IPS-NIHi7 (cell line): ENCODE data around the gene PCNX4.
A peak's percentile ranks its signal among the peaks of the same experiment; 100 is the strongest.

Source experiments
- DNase-seq: peaks from one replicate; pipeline ENCODE4 v3.0.0; 2012; ENCODE audit warnings: mixed read lengths; ENCODE audit errors: extremely low spot score

Gene PCNX4

DNA sequence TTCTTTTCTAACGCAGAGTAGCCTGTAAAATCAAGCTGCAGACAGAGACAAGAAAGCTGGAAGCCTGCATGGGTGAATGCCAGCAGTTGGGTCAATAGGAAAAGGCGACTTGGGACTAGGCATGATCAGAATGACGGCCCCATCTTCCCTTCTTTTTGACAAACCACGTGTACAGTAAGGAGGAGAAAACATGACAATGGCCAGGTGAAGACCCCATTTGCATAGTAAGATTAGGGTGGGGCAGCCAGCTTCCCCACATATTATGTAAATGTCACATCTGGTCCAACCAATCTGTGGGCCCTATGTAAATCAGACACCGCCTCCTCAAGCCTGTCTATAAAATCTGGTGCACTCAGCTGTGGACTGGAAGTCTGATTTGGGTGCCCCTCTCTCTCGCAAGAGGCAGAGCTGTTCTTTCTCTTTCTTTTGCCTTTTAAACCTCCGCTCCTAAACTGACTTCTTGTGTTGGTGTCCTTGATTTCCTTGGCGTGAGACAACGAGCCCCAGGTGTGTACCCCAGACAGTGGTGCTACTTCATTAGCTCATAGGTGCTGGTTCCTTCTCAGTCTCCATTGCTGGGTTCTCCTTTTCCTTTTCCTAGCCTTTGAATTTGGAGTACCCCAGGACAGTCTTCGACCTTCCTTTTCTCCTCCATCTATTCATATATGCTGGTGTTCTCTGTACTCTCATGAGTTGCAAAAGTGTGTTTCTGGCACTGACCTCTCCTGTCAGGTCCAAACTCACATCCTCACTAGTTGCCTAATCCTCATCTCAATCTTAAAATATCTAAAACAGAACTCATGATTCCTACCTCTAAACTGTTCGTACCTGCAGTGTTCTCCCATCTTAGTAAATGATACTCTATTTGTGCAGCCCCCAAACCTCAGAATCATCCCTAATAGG, 82.9 kb downstream of the PCNX4 start:
- no peak for DNase-seq

DNA sequence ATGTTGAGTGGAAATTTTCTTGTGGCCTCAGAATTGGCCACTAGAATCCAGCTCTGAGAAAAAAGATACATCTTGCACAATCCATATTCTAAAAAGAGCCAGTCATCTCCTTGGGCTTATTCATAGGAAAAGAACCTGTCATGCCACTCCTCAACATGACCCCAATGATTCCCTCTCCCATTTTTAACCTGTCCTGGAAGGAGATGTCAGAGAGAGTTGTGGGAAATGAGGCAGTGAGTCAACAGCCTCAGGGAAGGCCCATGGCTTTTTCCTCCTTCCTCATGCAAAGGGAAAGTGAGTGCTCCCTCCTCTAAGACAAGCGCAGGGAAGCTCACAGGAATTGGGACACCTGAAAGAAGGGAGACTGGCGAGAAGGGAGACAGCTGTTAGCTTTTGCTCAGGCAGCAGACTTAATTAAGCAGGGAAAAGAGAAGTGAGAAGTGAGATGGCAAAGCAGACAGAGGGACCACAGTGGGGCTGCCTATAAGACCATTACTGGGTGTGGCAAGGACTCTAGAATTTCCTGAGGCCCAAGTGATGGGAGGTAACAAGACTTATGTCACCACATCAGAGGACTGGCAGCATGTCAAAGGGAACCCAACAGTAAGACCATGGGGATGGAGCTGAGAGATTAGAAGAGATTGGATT, 83.7 kb downstream of the PCNX4 start:
- no peak for DNase-seq

DNA sequence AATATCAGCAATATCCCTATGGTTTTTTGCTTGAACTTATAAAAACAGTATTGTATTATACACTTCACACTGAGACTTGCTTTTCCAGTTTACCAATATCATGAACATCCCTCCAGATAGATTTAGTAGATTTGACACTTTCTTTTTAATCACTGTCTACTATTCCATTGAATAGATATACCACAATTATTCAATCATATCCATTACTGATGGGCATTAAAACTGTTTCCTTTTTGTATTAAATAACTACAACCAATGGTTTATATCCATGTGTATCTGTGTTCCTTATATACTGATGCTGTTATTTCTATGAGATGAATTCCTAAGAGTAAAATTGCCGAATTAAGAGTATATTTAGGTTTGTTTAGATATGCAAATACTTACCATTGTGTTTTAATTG, 86.4 kb downstream of the PCNX4 start:
- no peak for DNase-seq

DNA sequence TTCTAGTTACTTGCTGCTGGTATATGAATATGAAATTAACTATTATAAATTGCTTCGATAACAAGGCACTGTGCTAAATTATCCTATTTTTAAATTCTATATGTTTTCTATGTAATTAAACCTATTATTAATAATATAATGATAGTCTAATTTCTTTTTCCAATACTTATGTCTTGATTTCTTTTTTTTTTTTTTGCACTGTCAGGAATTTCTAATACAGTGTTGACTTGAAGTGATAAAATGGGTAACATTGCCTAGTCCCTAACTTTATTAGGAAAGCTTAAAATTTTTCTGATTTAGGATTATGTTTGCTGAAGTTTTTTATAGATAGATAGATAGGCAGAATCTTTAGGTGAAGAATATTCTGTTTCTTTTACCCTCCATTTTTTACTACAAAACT, 87.1 kb downstream of the PCNX4 start:
- DNase-seq = no peak

DNA sequence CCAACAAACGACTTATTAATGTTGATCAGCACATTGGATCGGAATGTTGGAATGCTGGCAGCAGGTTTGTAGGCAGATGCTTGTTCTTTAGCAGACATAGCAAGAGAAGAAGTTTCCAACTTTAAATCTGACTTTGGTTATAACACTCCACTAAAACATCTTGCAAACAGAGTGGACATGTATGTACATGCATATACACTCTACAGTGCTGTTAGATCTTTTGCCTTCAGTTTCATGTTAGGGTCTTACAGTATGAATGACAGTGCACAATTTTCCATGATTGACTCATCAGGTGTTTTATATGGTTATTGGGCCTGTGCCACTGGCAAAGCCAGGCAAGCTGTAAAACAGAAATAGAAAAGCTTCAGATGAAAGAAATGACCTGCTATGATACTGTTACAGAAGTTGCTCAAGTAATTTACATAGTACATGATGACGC, 87.7 kb downstream of the PCNX4 start:
- no peak for DNase-seq

DNA sequence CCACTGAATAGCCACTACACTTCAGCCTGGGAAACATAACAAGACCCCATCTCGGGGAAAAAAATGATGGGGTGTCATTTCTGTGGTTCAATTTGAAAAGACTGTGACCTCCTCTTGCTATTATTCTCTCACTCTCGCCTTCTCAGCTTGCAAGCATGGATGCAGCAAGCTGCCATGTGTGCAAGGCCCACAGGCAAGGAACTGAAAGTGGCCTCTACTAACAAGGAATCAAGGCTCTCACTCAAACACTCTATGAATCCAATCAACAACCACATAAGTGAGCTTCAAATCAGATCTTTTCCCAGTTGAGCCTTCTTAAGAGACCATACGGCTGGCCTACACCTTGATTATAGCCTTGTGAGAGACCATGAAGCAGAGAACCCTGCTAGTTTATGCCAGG, 91.4 kb downstream of the PCNX4 start:
- DNase-seq = no peak

DNA sequence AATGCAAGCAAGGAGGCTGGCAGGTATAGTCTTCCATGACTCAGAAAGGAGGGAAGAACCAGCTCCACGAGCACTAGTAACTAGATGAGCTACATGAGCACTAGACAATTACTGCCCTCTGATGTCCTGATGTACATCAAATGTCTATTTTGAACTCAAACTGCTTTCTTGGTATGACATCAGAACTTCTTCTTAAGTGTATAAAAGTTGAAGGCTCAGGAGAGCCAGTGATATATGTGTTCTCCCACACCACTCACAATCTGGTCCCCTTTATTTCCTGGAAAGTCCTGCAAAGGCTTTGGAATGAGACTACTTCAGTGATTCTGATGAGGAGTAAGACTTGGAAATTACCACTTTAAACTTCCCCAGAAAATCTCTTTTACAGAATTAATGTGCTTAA, 92.0 kb downstream of the PCNX4 start:
- no peak for DNase-seq

GRCh38 chr14:60184146-60184904, 92.6 kb downstream of the PCNX4 start:
- DNase-seq = no peak

GRCh38 chr14:60184905-60185555, 93.3 kb downstream of the PCNX4 start:
- no peak for DNase-seq

DNA sequence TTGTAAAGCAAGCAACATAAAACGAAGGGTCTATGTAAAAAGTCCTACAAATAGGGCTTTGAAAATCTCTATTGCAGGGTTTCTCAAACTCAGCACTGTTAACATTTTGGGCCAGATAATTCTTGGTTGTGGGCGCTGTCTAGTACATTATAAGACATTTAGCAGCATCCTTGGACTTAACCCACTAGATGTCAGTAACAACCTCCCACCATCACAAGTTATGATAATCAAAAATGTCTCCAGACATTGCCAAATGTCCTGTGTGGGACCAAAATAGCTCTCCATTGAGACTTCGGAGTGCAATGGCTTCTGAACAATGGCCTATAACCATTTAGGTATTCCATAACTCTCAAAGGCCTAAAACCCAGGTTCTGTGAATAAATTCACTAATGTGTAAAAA, 96.4 kb downstream of the PCNX4 start:
- no peak for DNase-seq

- DNase-seq = no peak
These were observed 97.0 kb downstream of the PCNX4 start for GRCh38 chr14:60188696-60189095.

GRCh38 chr14:60189923-60190840, 98.5 kb downstream of the PCNX4 start:
- no peak for DNase-seq

GRCh38 chr14:60195179-60195810, 103.6 kb downstream of the PCNX4 start:
- DNase-seq = peak; percentile 34

- no peak for DNase-seq
These were observed 104.6 kb downstream of the PCNX4 start for GRCh38 chr14:60196291-60196690.

GRCh38 chr14:60197629-60198303, 106.0 kb downstream of the PCNX4 start:
- DNase-seq = no peak

DNA sequence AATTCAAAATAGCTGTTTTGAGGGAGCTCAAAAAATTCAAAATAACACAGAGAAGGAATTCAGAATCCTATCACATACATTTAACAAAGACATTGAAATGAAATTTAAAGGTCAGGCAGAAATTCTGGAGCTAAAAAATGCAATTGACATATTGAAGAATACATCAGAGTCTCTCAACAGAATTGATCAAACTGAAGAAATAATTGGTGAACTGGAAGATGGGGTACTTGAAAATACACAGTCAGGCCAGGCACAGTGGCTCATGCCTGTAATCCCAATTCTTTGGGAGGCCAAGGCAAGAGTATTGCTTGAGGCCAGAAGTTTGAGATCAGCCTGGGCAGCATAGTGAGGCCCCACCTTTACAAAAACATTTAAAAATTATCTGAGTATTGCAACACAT, 107.6 kb downstream of the PCNX4 start:
- no peak for DNase-seq

DNA sequence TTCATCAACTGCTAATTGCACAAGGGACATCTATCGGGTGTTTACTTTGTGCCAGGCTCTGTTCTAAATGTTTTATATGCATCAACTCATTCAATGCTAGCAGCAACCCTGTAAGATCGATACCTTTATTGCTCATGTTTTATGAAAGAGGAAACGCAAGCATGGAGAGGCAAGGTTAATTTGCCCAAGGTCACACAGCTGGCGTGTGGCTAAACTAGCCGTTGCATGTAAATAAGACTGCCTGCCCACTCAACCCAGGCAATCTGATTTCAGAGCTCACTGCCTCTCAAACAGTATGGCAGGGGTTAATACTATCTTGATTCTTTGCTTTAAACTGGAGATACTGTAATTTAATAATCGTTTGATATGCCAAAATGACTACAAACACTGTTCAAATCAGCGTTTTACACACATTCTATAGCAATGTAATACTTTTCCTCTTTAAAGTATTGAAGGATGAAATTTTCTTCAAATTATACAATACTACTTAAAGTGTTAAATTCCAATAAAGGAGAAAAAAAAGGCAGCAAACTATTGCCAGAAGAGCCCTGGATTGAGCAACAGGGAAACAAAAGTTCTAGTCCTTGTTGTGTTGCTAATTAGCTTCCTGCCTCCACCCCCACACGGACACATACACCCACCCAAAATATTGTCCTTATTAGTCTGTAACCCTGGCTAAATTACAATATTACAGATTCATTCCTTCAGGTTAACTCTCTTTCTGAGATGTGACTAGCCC, 112.5 kb downstream of the PCNX4 start:
- DNase-seq = no peak

- peak; percentile 22 for DNase-seq
These were observed 113.4 kb downstream of the PCNX4 start for GRCh38 chr14:60204843-60205774.
